Endothelial cell of umbilical vein (primary cell): ENCODE measurements around the gene NOX5. TPM values are rescaled to one million over a fixed set of nuclear protein-coding genes. Genes with fewer than 3 reads are reported as not detected.

Source experiments
- BruUV-seq: library from RNA; stranded (reverse); fragments of 400-500 nt; replicated peaks from 2 replicates; lab custom pipeline; 2021; lab: Mats Ljungman, UMichigan
- CTCF ChIA-PET: fragments of 300-600, 350-600 bp; sonication (Branson Sonifier 250); formaldehyde crosslinking; loops from one replicate; lab custom pipeline; 2021; ENCODE audit warnings: antibody characterized with exemption, inconsistent platforms; lab: Charles Lee
- POLR2A ChIA-PET: fragments of 300-600, 350-600 bp; sonication (Branson Sonifier 250); formaldehyde crosslinking; loops from one replicate; lab custom pipeline; 2021; ENCODE audit warnings: antibody characterized with exemption, inconsistent platforms; lab: Charles Lee
- DNase-seq: peaks from one replicate; pipeline ENCODE4 v3.0.0-alpha.2; 2011; ENCODE audit warnings: low read depth, low spot score
- FAIRE-seq: peaks from 2 replicates; lab custom pipeline; 2011; peaks lifted over from hg19 to GRCh38; lab: Jason Lieb, UNC
- H2AFZ ChIP-seq: 2 replicates; pipeline ENCODE4 v1.6.0; 2012; ENCODE audit warnings: low read depth, low read length, control low read depth, inconsistent platforms
- H3K27ac ChIP-seq: 2 replicates; pipeline ENCODE4 v1.5.1; 2011; ENCODE audit warnings: low read depth, mild to moderate bottlenecking, control low read depth, low read length, moderate library complexity; ENCODE audit not compliant: insufficient read depth
- H3K27me3 ChIP-seq, 2 experiments: 2 replicates each; pipeline versions ENCODE4 v1.6.0 to v1.6.1; 2011; ENCODE audit warnings: low read length in 2 of 2, mixed read lengths in 1 of 2; ENCODE audit not compliant: control insufficient read depth in 2 of 2, insufficient read depth in 2 of 2
- H3K36me3 ChIP-seq, 2 experiments: 2 replicates in 1 of 2; 3 replicates in 1 of 2; pipeline ENCODE4 v1.5.1; 2011; ENCODE audit warnings: low read length in 2 of 2, mild to moderate bottlenecking in 1 of 2, moderate library complexity in 1 of 2; ENCODE audit not compliant: control insufficient read depth in 2 of 2, insufficient read depth in 2 of 2; ENCODE audit errors: extremely low read depth in 1 of 2
- H3K4me1 ChIP-seq: 3 replicates; pipeline ENCODE4 v1.5.1; 2011; ENCODE audit warnings: mild to moderate bottlenecking, low read length; ENCODE audit not compliant: control insufficient read depth, insufficient read depth; ENCODE audit errors: extremely low read depth
- H3K4me2 ChIP-seq: 2 replicates; pipeline ENCODE4 v1.6.1; 2011; ENCODE audit warnings: low read length, control low read depth, mixed read lengths; ENCODE audit not compliant: insufficient read depth
- H3K4me3 ChIP-seq, 3 experiments: fragments of 200-600 bp in 1 of 3; sonication (generic), shearing (Covaris generic) in 1 of 3; replicated peaks in 1 of 3; 2 replicates each; pipeline ENCODE4 v1.5.1; 2011 to 2016; ENCODE audit warnings: control low read depth in 3 of 3, low read length in 3 of 3, mild to moderate bottlenecking in 2 of 3, inconsistent platforms in 1 of 3, low read depth in 1 of 3, moderate library complexity in 1 of 3; ENCODE audit not compliant: insufficient read depth in 1 of 3
- H3K79me2 ChIP-seq: 2 replicates; pipeline ENCODE4 v1.6.0; 2012; ENCODE audit warnings: low read length, inconsistent platforms; ENCODE audit not compliant: control insufficient read depth, insufficient read depth
- H3K9ac ChIP-seq: replicated peaks from 2 replicates; pipeline ENCODE3; 2011; ENCODE audit warnings: low read length, control low read depth; ENCODE audit not compliant: insufficient read depth; ENCODE audit errors: extremely low read depth
- H3K9me1 ChIP-seq: replicated peaks from 3 replicates; pipeline ENCODE4 v1.6.0; 2011; ENCODE audit warnings: mild to moderate bottlenecking, low read length; ENCODE audit not compliant: control insufficient read depth, insufficient read depth; ENCODE audit errors: extremely low read depth
- H3K9me3 ChIP-seq: replicated peaks from 2 replicates; pipeline ENCODE4 v1.5.1; 2012; ENCODE audit warnings: low read length, inconsistent platforms; ENCODE audit not compliant: control insufficient read depth, insufficient read depth
- H4K20me1 ChIP-seq: replicated peaks from 2 replicates; pipeline ENCODE3; 2011; ENCODE audit warnings: mild to moderate bottlenecking, low read length; ENCODE audit not compliant: control insufficient read depth, insufficient read depth; ENCODE audit errors: extremely low read depth
- CTCF ChIP-seq, 2 donors: IDR thresholded peaks; 1 replicate in 1 of 2; 2 replicates in 1 of 2; pipeline ENCODE4 v1.5.1; 2011; ENCODE audit warnings: low read length in 2 of 2, mild to moderate bottlenecking in 2 of 2, moderate library complexity in 2 of 2, control low read depth in 1 of 2, inconsistent platforms in 1 of 2, low read depth in 1 of 2; ENCODE audit not compliant: insufficient read depth in 1 of 2; ENCODE audit errors: extremely low read depth in 1 of 2
- EZH2 ChIP-seq: IDR thresholded peaks from 2 replicates; pipeline ENCODE4 v1.6.1; 2012; ENCODE audit warnings: borderline replicate concordance, low read depth, mild to moderate bottlenecking, moderate library complexity, low read length, inconsistent platforms; ENCODE audit not compliant: severe bottlenecking
- FOS ChIP-seq: IDR thresholded peaks from 2 replicates; pipeline ENCODE4 v1.6.1; 2011; ENCODE audit warnings: mild to moderate bottlenecking, low read length, moderate library complexity, borderline replicate concordance; ENCODE audit not compliant: insufficient read depth
- GATA2 ChIP-seq: IDR thresholded peaks from 2 replicates; pipeline ENCODE4 v1.7.0; 2011; ENCODE audit warnings: low read depth, mild to moderate bottlenecking, moderate library complexity, mixed read lengths, low read length; ENCODE audit not compliant: insufficient read length, insufficient read depth
- JUN ChIP-seq: IDR thresholded peaks from 2 replicates; pipeline ENCODE4 v1.6.1; 2011; ENCODE audit warnings: borderline replicate concordance, low read depth; ENCODE audit not compliant: insufficient read length, insufficient read depth
- MAX ChIP-seq: IDR thresholded peaks from 2 replicates; pipeline ENCODE4 v1.6.1; 2011; ENCODE audit not compliant: insufficient read depth, insufficient read length
- MYC ChIP-seq: IDR thresholded peaks from one replicate; pipeline ENCODE4 v1.6.1; 2011; ENCODE audit warnings: mild to moderate bottlenecking, low read depth, low read length
- POLR2A ChIP-seq: IDR thresholded peaks from 2 replicates; pipeline ENCODE4 v1.6.1; 2012; ENCODE audit warnings: low read depth, mild to moderate bottlenecking, control low read depth, low read length
- POLR2AphosphoS5 ChIP-seq: IDR thresholded peaks from 2 replicates; pipeline ENCODE4 v1.6.1; 2012; ENCODE audit warnings: low read depth, mild to moderate bottlenecking, control low read depth, low read length, moderate library complexity; ENCODE audit not compliant: insufficient read depth
- dilution Hi-C: fragments of 300-500 bp; cut with MboI; formaldehyde crosslinking; loops from one replicate; pipeline ENCODE4 v1.15.0; 2019; ENCODE audit warnings: low sequenced_read_pairs; ENCODE audit not compliant: extremely low pct_ligation_motif_present
- intact Hi-C: fragments of 100-400 bp; cut with micrococcal nuclease; formaldehyde crosslinking; loops from one replicate; pipeline ENCODE4 v1.10.0; 2022
- polyA plus RNA-seq, 4 experiments: library from polyadenylated mRNA; depleted of rRNA in 3 of 4; stranded (reverse) in 3 of 4; unstranded in 1 of 4; fragments of >200 nt; gene quantifications; 2 replicates each; pipeline versions ENCODE4 v1.2.1 to v1.2.3, GENCODE V29; 2011 to 2012; ENCODE audit warnings: missing spikeins in 1 of 4
- total RNA-seq: library from RNA; stranded (reverse); gene quantifications from 2 replicates; pipeline ENCODE4 v1.2.3, GENCODE V29; 2021

The NOX5 gene
- total and polyA plus RNA-seq, 2 donors (not counting 3 experiments of a cell fraction or from before 2014, with no cell fraction given): 0.08 TPM; not detected in 1

- DNase-seq: no peak
- H3K4me2 ChIP-seq: no peak overlapping the region
- H3K4me1 ChIP-seq: no peaks in the 10 kb centered on the region
- no peaks in the 10 kb centered on the region for H3K9me3 ChIP-seq
- no peak overlapping the region for H3K27ac ChIP-seq
- H3K4me3 ChIP-seq: no peak overlapping the region
- dilution Hi-C loops: no loop called here
- intact Hi-C loops: no loop called here
- H3K36me3 ChIP-seq: no peaks in the 10 kb centered on the region
- ChIA-PET CTCF (interaction anchor here (1.4 kb wide), 1 partner anchor 23 kb away, joined by 4 read pairs; no protein-coding TSS in a partner anchor), POLR2A (no interaction called here)
- FAIRE-seq: no peak
- TF ChIP-seq MAX: no peak
- TF ChIP-seq JUN: no peak
- no peak for TF ChIP-seq POLR2A
- no peak overlapping the region for H2AFZ ChIP-seq
- H3K79me2 ChIP-seq: no peaks in the 10 kb centered on the region
- no TSS peak for BruUV-seq
- H3K27me3 ChIP-seq: peaks cover 4 to 6% of the 10 kb centered on the region in 2 experiments
- H4K20me1 ChIP-seq: no peaks in the 10 kb centered on the region
- H3K9me1 ChIP-seq: no peaks in the 10 kb centered on the region
- H3K9ac ChIP-seq: no peak overlapping the region
Measured at GRCh38 chr15:69008056-69008455, 6.4 kb upstream of the NOX5 start.

GRCh38 chr15:69009341-69009740 lies 5.2 kb upstream of the NOX5 start:
- CTCF ChIA-PET: no interaction called here
- FAIRE-seq: no peak
- POLR2A ChIA-PET: no interaction called here

More at GRCh38 chr15:69009341-69009740, 5.2 kb upstream of the NOX5 start:
- no peak overlapping the region for H3K4me2 ChIP-seq
- H3K79me2 ChIP-seq: no peaks in the 10 kb centered on the region
- TF ChIP-seq FOS (no peak), POLR2AphosphoS5 (no peak), JUN (no peak), MAX (no peak), GATA2 (no peak), POLR2A (no peak), EZH2 (no peak), MYC (no peak), CTCF (IDR thresholded peaks at IDR 0.05; ENCODE audit: extremely low read depth in 1 of 2, insufficient read depth in 1 of 2, low read depth in 1 of 2, low read length in 2 of 2) (no peak)
- dilution Hi-C loops (no loop called here), intact Hi-C loops (no loop called here)
- no TSS peak for BruUV-seq
- no peak overlapping the region for H2AFZ ChIP-seq
- H4K20me1 ChIP-seq: no peaks in the 10 kb centered on the region
- DNase-seq: no peak
- H3K36me3 ChIP-seq: no peaks in the 10 kb centered on the region
- H3K27ac ChIP-seq: no peak overlapping the region
- H3K4me3 ChIP-seq: no peak overlapping the region
- no peaks in the 10 kb centered on the region for H3K9me3 ChIP-seq
- no peaks in the 10 kb centered on the region for H3K9me1 ChIP-seq
- peaks cover 4% of the 10 kb centered on the region in 2 experiments for H3K27me3 ChIP-seq
- H3K4me1 ChIP-seq: no peaks in the 10 kb centered on the region
- no peak overlapping the region for H3K9ac ChIP-seq
